NOMO-1 treated with dmso at 0.1 percent for 144 hours (cell line): ENCODE measurements around the gene DBET.
"Not testable (repeated sequence)": the region's sequence is repeated elsewhere in the genome, so short reads cannot be mapped to it uniquely, and the experiment has no call there.

Source experiments
- DNase-seq: peaks from one replicate; lab custom pipeline; 2025; ENCODE audit not compliant: unreplicated experiment; lab: John Stamatoyannopoulos, UW

DBET gene

DNA sequence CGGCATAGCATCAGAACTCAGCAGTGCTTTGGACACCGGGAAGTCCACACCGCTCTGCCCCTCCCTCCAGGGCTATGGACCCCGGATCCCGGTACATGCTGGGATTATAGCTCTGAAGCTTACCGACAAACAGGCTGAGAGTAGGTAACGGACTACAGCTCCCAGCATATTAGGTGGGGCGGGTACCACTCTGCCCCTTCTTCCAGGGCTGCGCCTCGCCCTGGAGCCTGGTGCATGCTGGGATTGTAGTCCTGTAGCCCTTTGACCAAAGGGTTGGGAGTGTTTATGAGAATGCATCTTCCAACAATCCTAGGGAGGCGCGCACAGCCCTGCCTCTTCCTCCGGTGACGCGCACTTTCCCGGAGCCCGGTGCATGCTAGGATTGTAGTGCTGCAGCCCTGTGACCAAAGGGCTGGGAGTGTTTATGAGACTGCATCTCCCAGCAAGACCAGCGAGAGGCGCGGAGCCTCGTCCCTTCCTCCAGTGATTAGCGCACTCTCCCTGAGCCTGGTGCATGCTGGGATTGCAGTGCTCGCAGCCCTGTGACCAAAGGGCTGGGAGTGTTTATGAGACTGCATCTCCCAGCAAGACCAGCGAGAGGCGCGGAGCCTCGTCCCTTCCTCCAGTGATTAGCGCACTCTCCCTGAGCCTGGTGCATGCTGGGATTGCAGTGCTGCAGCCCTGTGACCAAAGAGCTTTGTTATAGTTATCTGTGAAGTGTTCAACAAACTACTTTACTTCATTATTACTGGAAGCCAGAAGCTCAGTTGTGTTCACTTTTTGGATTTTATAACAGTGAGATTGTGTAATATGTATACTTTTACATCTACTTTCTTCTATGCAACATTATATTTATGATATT lies 14.7 kb upstream of the DBET start:
- DNase-seq: not testable (repeated sequence)

DNA sequence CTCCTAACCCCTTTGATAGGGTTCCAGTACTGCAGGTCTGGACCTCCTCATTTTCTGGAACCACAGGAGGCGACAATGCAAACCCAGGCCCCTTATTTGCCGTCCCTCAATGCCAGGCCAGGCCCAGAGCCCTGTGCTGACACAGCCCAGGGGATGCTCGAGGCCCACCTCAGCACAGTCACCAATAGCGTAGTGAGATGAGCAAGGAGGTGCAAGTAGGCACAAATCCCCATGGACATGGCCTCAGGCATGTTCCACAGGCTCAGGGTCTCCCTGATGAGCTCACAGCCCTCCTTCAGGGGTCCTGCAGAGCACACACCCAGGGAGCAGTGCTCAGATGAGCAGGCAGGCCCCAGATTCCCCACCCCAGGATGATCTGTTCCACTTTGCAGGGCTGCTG lies 5.3 kb upstream of the DBET start:
- DNase-seq: not testable (repeated sequence)

DNA sequence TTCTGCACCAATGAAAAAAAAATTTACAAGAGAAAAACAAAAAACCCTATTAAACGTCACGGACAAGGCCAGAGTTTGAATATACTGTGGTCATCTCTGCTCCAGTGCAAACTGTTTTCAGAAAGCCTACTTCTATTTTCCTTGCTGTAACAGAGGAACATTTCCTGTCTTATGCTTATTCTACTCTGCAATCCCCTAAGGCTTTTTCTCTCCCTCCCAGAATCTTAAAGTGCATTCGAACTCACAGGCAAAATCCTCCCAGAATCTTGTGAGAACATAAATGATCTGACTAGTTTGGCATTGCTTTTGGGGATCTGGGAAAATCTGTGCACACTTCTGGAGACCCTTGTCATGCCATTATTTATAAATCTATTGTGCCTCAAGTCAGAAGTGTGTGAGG lies 503 bp downstream of the DBET start:
- not testable (repeated sequence) for DNase-seq

DNA sequence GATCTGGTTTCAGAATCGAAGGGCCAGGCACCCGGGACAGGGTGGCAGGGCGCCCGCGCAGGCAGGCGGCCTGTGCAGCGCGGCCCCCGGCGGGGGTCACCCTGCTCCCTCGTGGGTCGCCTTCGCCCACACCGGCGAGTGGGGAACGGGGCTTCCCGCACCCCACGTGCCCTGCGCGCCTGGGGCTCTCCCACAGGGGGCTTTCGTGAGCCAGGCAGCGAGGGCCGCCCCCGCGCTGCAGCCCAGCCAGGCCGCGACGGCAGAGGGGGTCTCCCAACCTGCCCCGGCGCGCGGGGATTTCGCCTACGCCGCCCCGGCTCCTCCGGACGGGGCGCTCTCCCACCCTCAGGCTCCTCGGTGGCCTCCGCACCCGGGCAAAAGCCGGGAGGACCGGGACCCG lies 4.0 kb downstream of the DBET start:
- DNase-seq: not testable (repeated sequence)

DNA sequence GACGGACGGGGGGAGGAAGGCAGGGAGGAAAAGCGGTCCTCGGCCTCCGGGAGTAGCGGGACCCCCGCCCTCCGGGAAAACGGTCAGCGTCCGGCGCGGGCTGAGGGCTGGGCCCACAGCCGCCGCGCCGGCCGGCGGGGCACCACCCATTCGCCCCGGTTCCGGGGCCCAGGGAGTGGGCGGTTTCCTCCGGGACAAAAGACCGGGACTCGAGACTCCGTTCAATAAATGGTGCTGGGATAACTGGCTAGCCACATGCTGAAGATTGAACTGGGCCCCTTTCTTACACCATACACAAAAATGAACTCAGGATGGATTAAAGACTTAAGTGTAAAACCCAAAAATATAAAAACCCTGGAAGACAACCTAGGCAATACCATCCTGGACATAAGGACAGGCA lies 28.8 kb downstream of the DBET start:
- DNase-seq: not testable (repeated sequence)

DNA sequence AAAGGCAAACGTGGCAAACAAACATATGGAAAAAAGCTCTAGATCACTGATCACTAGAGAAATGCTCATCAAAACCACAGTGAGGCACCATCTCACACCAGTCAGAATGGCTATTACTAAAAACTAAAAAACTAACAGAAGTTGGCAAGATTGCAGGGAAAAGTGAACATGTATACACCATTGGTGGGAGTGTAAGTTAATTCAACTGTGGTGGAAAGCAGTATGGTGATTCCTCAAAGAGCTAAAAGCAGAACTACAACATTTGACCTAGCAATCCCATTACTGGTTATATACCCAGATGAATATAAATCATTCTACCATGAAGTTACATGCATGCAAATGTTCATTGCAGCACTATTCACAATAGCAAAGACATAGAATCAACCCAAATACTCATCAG lies 29.7 kb downstream of the DBET start:
- DNase-seq: not testable (repeated sequence)

DNA sequence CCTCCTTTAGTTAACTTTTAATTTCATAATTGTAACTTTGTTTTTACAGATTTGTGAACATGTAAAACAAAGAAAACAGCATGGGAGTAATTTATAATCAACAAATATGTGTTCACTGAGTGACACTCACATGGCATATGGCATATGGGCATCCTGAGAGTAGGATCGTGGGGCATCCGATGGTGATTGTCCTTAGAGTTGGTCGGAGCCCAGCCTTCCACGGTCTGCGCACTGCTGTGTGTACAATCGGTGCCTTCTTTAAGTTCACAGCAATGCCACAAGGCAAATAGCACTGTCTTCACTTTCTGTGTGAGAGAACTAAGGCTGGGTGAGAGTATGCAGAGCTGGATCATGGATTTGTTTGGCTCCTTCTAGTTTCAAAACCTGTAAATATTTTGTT lies 31.0 kb downstream of the DBET start:
- DNase-seq: not testable (repeated sequence)

DNA sequence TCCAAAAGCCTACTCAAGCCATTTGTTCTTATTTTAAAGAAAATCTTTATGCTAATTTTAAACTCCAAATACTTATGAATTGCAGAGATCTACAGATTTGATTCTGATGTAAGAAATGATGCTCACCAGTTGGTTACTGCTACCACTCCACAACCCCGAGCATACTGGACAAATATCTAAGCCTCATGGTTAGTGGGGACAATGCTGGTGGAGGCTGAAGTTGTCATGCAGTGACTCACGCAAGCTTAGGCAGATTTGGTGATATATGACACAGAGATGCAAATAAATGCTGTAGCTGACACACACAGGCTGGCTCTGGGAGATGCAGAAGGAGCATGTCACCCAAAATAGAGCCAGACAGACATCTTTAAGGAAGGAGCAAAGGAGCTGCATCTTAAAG lies 35.3 kb downstream of the DBET start:
- not testable (repeated sequence) for DNase-seq

DNA sequence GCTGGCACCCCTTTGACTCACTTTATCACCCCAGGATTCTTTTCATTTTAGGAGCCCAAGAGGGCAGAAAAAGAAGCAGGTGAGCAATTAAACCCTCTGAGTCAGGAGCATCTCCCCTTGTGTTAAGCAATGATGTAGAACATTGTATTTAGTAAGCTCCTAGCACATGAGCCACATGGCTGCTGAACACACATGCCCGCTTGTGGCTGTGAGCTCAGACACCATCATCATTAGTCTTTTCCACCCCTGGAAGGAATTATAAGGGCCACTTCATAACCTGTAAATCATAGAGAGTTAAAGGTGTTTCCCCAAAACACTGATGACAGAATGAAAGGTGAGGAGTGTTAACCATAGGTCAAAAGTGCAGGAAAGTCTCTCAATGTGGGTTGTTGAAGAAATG lies 37.2 kb downstream of the DBET start:
- DNase-seq: not testable (repeated sequence)

DNA sequence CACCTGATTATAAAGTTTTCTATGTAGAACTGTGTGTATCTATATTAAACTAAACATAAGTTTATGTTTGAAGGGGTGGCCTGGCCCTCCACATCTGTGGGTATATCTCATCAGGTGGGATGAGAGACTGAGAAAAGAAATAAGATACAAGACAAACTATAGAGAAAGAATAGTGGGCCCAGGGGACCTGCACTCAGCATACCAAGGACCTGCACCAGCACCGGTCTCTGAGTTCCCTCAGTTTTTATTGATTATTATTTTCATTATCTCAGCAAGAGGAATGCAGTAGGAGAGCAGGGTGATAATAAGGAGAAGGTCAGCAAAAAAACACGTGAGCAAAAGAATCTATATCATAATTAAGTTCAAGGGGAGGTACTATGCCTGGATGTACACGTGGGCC lies 41.9 kb downstream of the DBET start:
- DNase-seq: not testable (repeated sequence)

DNA sequence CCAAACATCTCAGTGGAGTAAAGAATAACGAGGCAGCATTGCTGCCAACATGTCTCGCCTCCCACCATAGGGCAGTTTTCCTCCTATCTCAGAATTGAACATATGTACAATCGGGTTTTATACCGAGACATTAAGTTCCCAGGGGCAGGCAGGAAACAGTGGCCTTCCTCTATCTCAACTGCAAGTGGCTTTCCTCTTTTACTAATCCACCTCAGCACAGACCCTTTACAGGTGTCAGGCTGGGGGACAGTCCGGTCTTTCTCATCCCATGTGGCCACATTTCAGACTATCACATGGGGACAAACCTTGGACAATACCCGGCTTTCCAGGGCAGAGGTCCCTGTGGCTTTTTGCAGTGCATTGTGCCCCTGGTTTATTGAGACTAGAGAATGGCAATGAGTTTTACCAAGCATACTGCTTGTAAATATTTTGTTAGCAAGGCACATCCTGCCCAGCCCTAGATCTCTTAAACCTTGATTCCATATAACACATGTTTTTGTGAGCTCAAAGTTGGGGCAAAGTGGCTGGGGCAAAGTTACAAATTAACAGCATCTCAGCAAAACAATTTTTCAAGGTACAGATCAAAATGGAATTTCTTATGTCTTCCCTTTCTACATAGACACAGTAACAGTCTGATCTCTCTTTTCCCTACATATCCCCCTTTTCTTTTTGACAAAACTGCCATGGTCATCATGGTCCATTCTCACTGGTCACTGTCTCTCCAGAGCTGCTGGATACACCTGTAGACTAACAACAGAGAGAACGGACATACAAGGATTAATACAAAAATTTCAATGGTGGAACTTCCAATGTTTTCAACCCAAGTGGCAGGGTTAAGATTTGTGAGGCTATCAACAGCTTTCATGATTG lies 42.5 kb downstream of the DBET start:
- DNase-seq: not testable (repeated sequence)

DNA sequence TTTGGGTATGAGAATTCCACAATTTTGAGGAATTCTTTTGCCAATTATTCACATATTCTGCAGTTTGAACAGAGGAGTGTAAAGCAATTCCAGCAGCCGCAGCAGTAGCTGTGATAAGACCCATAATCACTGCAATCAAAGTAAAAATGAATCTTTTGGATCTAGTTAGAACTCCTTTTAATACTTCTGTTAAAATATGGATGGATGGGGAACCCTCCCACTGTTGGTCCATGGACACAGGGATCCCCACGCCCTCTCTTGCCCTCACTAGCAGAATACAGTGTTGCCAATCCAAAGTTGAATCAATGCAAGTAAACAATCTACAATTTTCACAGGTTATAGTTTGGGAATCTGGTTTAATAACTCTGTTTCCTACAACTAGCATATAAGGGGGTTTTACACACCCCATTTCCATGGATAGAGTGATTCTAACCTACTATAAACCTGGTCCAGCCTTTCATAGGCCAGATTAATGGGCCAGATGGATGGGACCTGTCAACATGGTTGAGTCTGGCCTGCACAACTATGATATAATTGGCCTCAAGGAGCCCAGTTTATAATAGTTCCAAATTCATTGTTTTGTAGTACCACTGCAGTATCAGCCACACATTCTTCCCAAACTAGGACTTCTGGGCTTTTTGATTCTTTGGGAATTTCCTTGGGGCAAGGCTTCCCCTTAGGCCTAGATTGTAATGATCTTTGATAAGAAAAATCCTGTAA lies 43.6 kb downstream of the DBET start:
- DNase-seq: not testable (repeated sequence)

DNA sequence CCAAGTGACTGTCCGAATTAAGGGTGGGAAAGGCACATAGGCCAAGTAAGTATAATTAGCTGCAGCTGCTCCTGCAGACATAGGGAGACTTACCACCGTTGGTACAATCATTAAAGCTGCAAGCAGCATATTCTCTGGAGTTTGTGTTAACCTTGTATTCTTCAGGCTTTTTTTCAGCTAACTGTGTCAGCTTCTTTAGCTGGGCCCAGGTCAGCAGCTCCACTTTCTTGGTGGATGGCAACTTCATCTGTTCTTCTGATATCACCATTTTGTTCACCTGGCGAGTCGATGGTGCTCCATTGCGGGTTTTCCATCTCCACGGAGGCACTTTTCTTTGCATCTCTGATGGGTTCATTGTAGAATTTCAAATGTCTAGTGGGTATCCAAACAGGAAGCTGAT lies 44.5 kb downstream of the DBET start:
- not testable (repeated sequence) for DNase-seq

DNA sequence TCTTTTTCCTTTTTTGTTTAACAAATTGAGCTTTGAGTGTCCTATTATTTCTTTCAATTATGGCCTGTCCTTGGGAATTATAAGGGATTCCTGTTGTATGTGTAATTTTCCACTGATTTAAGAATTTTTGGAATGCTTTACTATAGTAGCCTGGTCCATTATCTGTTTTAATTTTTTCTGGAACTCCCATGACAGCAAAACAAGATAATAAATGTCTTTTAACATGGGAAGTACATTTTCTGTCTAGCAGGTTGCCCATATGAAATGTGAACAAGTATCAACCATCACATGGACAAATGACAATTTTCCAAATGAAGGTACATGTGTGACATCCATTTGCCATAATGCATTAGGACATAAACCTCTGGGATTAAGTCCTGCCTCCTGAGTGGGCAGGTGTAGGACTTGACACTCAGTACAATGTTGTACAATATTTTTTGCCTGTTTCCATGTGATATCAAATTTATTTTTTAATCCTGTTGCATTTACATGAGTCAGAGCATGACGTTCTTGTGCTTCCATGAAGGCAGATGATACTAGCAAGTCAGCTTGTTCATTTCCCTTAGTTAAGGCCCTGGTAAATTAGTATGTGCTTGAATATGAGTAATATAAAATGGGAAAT lies 45.2 kb downstream of the DBET start:
- not testable (repeated sequence) for DNase-seq

DNA sequence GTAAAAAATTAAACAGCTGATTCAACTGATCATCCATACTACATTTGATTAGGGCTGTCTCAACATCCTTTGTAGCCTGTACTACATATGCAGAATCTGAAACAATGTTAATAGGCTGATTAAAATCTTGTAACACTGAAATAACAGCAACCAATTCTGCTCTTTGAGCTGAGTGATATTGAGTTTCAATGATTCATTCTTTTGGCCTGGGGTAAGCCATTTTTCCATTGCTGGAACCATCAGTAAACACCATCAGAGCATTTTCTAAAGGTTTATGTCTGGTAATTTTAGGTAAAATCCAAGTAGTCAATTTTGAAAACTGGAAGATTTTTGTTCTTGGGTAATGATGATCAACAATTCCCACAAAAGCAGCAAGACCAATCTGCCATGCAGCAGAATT lies 45.7 kb downstream of the DBET start:
- not testable (repeated sequence) for DNase-seq

DNA sequence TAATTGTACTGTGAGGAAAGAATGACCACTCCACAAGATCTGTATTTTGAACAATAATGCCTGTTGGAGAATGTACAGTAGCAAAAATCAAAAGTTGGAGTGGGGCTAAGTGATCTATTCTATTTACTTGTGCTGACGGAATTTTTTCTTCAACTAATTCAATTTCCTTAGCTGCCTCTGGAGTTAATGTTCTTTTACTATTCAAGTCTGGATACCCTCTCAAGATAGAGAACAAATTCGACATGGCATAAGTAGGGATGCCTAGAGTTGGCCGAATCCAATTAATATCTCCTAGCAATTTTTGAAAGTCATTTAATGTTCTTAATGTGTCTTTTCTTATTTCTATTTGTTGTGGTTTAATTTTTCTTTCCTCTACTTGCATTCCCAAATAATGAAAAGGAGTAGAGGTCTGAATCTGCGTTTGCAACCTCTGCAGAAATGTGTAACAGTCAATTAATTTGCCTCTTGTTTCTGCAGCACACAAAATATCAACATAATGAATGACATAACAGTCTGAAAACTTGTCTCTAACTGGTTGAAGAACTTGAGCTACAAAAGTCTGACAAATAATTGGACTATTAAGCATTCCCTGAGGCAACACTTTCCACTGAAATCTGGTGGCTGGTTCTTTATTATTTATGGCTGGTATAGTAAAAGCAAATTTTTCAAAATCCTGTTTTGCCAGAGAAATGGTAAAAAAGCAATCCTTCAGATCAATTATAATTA lies 46.4 kb downstream of the DBET start:
- DNase-seq: not testable (repeated sequence)

DNA sequence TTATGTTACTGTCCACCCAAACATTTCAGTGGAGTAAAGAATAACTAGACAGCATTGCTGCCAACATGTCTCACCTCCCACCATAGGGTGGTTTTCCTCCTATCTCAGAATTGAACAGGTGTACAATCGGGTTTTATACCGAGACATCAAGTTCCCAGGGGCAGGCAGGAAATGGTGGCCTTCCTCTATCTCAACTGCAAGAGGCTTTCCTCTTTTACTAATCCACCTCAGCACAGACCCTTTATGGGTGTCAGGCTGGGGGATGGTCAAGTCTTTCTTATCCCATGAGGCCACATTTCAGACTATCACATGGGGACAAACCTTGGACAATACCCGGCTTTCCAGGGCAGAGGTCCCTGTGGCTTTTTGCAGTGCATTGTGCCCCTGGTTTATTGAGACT lies 48.6 kb downstream of the DBET start:
- not testable (repeated sequence) for DNase-seq

DNA sequence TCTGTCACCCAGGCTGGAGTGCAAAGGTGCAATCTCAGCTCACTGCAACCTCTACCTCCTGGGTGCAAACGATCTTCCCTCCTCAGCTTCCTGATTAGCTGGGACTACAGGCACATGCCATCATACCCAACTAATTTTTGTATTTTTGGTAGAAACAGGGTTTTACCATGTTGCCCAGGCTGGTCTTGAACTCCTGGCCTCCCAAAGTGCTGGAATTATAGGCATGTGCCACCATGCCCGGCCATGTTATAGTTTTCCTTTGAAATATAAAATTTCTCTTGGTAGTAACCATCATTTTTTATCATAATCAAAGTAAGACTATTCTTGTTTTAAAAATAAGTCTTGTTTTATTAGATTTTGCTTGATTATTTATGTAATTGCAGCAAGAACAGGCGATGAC lies 50.7 kb downstream of the DBET start:
- DNase-seq: not testable (repeated sequence)
